ENCODE measurements around the gene OR2T2.
"Not testable (repeated sequence)": the region's sequence is repeated elsewhere in the genome, so short reads cannot be mapped to it uniquely, and the experiment has no call there.

Gene OR2T2

DNA sequence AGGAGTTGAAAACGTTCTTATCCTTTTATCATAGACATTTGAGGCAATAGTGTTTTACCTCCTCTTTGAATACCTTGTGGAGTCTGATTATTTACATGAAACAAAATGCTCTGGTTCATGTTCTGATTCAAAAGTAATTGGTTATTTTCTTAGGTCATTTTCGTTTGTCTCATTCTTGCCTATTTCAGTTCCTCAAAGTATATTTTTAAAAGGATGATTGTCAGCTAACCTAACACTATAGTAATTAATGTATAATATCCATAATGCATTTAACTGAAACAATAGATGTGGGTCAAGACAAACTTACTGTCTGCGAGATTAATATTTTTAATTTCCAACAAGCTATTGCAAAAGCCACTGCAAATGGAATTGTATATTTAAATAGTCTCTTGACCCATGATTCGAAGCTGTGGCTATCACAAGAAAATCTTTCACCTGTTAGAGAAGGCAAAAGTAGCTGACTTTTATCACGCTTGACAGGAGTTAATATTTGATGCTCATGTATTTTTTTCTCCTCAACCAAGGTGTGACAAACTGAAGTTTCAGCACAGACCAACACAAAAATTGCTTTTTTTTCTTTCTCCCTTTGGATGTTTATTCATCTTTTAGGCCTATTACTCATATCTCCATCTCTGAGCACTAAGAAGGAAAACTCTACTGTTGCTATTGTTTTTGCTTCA, 5.2 kb downstream of the OR2T2 start:
- DNase-seq (ENCODE audit: low read depth in 2 of 2): not testable (repeated sequence)

DNA sequence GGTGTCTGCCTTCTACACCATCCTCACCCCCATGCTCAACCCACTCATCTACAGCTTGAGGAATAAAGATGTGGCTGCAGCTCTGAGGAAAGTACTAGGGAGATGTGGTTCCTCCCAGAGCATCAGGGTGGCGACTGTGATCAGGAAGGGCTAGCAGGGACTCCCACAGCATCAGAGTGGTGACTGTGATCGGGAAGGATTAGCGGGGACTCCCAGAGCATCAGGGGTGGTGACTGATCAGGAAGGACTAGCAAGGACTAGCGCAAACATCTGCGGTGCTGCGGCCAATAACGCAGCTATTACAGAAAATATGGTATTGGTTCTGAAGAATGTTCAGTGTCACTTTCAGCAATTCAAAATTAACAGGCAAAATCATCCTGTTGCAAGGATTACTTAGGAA, 8.2 kb downstream of the OR2T2 start:
- DNase-seq (ENCODE audit: low read depth in 2 of 2): not testable (repeated sequence)

DNA sequence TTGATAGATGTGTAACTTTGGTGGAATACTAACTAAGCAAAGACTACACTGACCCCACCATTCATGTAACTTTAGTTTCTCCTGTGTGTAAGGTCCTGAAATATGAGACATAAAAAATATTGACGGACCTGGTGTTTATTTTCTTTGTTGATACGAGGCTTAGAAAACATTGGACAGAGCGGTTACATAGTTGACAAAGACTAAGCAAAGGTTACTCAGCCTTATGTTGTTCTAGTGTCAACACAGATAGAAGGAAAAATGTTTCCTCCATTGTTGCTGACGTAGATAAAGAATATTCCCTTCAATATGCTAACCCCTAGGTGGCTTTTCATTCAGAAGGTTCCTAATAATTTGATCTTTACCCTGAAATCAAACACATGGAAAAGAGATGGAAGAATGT, 9.6 kb downstream of the OR2T2 start:
- not testable (repeated sequence) for DNase-seq (ENCODE audit: low read depth in 2 of 2)

DNA sequence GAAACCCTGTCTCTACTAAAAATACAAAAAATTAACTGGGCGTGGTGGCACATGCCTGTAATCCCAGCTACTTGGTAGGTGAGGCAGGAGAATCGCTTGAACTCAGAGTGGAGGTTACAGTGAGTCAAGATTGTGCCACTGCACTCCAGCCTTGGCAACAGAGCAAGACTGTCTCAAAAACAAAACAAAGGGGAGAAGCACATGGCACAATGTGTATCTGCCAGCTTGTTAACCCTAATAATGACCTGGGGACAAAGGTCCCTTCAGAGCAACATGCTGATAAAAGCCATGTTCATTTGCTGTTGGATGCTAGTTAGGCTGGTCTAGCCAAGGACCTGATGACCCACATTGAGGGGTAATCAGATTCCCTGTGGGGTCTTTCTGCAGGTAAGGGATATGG, 11.2 kb downstream of the OR2T2 start:
- not testable (repeated sequence) for DNase-seq (ENCODE audit: low read depth in 2 of 2)

DNA sequence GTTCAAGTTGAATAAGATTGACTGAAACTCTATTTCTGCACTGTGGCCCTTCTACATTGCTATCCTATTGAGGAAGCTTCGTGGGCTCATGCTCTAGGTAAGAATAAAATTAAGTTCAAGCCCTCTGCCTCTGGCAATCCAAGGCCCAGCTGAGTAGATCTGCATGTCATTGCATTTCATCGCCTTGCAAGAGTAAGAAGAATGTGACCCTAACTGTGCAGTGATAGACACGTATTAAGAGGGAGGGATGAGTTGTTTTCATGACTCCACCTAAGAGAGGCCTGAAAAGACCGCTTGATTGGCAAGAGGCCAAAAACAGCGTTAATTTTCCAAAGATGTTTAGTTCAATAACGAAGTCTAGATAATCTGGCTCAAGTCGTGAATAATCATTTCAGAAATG, 13.7 kb downstream of the OR2T2 start:
- DNase-seq (ENCODE audit: low read depth in 2 of 2): not testable (repeated sequence)

DNA sequence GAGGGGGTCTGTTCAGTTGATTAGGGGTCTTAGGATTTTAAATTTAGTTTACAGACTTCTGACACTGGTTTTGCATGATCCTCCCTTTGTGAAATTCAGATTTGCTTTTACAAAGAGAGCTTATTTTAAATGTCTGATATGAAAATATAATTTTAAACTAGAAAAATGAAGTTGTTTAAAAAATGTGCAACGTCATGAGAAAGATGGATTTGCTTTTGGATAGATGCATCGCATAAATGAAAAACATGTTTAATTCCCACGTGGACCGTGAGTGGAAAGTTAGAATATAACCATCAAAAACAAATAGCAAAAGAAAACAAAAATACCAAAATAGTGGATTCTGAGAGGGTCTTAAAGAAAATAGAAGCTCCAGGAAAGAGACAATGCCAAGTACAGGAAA, 25.7 kb downstream of the OR2T2 start:
- no peak for DNase-seq (ENCODE audit: low read depth in 2 of 2)

DNA sequence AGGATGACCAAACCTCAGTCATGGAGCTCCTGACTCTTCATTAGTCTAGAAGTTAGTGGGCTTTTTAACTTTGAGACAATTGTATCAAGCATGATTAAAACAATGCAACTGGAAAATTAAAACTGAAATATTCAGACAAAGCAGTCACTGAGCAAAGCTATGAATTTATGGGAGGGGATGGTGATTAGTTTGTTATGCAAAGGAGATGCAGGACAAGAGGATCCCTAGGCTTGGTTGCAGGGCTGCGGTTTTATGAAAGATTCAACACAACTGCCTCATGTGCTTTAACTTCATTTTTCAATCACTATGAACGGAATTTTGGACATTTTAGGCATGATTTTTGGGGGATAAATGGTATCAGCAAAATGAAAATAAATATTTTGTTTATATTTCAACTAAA, 26.7 kb downstream of the OR2T2 start:
- not testable (repeated sequence) for DNase-seq (ENCODE audit: low read depth in 2 of 2)

DNA sequence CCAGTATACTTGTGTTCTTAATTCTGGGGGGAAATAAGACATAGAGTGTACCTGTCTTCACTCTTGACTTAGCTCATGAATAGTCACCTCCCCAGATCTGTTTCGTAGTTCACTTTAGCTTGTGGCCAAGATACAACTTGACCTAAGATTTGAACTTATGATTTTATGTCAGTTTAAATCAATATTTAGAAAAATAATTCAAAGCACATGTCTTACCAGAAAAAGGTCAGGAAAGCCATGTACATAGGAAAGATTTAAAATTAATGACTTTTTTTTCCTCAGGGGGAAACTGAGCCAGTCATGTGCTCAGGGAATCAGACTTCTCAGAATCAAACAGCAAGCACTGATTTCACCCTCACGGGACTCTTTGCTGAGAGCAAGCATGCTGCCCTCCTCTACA, 27.6 kb downstream of the OR2T2 start, which contains the start of gene OR2T3:
TSS of gene OR2T3 (plus strand) at position 301 of the 400 bp plus-strand sequence. CDS start at position 301, 0 bp downstream.
- DNase-seq (ENCODE audit: low read depth in 2 of 2): not testable (repeated sequence)

DNA sequence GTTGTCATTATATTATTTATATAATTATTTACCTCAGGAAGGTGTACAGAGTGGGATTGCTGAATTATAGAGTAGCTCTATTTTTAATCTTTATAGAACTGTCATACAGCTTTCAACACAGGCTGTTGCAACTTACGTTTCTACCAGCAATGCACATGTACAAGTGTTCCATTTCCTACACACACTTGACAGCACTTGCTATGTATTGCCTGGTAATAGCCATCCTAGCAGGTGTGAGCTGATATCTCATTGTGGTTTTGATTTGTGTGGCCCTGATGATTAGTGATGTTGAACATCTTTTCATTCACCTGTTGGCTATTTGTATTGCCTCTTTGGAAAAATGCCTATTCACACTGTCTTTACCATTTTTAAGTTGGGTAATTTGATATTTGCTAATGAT, 30.2 kb downstream of the OR2T2 start:
- not testable (repeated sequence) for DNase-seq (ENCODE audit: low read depth in 2 of 2)

DNA sequence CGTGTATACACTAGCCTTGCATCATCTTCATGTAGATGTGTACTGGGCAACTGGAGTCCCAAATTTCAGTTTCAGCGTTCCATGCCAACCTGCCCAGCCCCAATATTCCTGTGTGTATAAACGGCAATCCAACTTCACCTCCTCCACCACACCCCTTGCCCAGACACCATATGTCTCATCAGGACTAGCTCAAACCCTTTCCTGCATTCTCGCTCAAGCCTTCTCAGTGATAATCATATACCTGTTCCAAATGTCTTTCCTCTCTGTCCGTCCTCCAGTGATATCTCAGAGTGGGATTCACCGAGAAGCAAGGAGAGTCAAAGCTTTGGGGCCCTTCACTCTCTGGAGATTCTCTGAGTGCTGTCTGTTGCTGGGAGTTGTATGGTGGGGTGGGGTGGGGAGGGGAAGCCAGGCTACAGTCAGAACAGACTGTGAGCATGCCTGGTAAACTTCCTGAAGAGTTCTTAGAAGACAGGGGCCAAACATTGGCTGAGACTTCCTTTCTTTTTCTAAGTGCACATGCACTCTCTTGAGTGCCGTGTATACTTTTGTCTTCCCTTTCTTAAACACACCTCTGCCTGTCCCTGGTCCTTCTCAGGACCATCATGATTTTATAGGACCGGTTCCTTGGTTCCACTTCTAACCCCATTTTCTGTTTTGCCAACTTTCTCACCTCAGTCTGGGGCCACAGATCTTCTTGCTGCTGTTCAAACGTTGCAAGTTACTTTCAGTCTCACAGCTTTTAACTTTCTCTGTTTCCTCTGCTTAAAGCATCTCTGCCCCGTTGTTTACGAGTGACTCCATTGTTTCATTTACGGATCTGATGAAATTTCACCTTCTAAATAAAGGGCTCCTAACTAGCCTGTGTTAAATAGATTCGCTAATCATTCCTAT, 36.5 kb downstream of the OR2T2 start:
- not testable (repeated sequence) for DNase-seq (ENCODE audit: low read depth in 2 of 2)

DNA sequence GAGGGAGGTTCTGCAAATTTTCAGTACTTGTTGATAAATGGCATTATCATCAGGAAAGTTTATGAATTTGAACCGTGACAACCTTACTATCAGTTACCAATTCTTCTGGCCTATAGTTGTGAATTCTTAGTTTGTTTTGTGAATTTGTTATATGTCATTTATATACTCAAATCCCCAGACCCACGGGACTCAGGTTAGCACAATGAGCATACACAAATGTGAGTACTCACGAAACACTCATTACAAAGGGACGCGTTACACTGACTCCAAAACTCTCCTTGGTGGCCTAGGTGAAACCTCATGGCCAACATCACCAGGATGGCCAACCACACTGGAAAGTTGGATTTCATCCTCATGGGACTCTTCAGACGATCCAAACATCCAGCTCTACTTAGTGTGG, 42.9 kb downstream of the OR2T2 start, which contains the start of gene OR2T5:
TSS of gene OR2T5 (plus strand) at position 301 of the 400 bp plus-strand sequence. CDS start at position 301, 0 bp downstream.
- not testable (repeated sequence) for DNase-seq (ENCODE audit: low read depth in 2 of 2)

DNA sequence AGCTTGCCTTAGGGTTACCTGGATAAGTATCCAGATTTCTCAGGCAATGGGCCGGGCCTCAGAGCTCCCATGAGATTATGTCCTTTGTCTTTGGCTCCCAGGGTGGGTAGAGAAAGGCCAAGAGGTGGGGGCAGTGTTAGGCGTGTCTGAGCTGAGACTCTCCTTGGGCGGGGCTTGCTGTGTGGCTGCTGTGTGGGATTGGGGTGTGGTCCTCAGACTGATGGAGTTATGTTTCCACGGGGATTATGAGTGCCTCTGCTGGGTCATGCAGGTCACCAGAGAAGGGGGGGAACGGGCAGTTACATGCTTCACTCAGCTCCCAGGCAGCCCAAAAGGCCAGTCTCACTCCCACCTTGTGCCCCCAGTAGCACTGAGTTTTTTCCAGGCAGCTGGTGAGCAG, 51.2 kb downstream of the OR2T2 start:
- DNase-seq (ENCODE audit: low read depth in 2 of 2): not testable (repeated sequence)

DNA sequence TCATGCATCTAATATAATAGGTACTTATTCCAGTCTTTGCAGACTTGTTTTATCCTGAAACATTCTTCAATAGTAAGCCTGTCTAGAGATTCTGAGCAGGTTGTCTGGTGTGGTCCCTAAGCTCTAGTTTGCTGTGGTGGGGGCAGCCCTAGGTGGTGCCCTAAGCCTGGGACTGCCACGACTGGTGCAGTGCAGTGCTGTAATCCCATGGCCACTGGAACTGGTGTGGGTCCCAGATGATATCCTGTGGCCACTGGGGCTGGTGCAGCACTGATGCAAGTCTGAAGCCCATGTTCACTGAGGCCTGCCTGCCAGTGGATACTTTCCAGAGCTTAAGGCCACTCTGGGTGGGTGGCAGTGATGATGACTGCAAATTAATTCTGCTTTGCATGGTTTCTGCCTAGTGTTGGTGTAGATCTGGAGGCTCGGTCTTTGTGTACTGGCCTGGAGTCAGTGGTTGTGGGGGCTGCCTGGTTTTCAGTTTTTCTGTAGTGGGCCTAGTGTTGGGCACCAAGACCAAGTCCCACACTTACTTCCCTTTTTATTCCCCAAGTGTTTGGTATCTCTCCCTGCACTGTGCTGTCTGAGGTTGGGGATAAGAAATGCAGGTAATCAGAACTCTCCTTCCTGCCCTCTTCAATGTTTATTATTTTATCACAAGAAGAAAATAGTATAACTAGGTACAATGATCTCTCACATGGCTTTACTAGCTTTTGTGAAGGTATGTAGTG, 55.0 kb downstream of the OR2T2 start:
- DNase-seq (ENCODE audit: low read depth in 2 of 2): not testable (repeated sequence)
